IPS DF 4.7 (cell line): Measurements from ENCODE around the gene HINT3.
"Not testable (repeated sequence)": the region's sequence is repeated elsewhere in the genome, so short reads cannot be mapped to it uniquely, and the experiment has no call there.

Experiments
- DNase-seq: peaks from one replicate; pipeline ENCODE4 v3.0.0-alpha.2; 2013; ENCODE audit warnings: low spot score; ENCODE audit errors: extremely low read depth

The HINT3 gene

DNA sequence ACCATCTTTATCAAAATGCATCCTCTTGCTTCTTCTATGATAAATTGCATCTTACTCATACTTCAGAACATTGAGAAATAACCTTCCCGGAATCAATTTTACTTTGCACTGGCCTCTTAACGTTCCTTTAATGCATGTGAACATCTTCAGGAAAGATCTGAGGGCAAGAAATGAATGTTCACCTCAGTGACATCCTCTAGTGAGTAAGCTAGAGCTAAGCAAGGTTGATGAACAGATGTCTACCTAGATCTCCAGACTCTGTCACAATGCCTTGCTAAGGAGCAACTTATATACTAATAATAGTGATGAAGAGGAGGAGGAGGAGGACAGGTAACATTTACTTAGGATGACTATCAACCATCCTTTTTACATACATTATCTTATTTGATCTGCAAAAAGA is 16.8 kb upstream of the HINT3 start:
- DNase-seq, result no peak

DNA sequence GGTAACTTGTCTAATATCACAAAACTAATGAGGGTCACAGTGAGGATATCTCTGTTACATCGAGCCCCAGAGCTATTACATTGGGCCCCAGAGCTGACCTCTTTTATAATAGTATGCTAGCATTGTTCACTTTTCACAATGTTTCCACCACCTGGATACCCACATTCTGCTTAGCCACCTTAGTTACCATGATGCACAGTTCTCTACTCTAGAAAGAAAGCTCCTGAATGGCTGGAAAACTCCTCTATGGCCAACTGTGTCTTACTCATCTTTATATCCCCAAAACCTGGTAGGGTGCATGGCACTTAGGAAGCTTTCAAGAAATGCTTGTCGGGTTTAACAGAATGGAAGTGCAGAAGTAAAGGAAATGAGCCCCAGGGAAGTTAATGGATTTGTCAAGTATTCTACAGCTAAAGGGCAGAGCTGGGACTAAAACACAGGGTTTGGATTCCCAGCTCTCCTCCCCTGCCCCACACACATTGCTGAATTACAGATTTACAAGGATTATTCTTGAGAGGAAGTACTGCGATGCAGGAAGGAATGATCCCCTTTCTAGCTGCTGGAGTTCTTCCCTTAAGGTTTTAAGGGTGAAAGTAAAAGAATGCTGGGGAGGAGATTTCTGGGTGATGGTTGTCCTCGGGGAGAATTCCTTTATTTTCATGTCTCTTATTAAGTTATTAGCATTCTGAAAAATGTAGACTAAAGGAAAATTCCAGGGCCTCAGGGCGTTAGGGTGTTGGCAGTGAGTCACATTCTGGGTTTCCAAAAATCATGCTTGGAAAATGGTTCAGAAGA is 16.1 kb upstream of the HINT3 start:
- DNase-seq, result no peak

DNA sequence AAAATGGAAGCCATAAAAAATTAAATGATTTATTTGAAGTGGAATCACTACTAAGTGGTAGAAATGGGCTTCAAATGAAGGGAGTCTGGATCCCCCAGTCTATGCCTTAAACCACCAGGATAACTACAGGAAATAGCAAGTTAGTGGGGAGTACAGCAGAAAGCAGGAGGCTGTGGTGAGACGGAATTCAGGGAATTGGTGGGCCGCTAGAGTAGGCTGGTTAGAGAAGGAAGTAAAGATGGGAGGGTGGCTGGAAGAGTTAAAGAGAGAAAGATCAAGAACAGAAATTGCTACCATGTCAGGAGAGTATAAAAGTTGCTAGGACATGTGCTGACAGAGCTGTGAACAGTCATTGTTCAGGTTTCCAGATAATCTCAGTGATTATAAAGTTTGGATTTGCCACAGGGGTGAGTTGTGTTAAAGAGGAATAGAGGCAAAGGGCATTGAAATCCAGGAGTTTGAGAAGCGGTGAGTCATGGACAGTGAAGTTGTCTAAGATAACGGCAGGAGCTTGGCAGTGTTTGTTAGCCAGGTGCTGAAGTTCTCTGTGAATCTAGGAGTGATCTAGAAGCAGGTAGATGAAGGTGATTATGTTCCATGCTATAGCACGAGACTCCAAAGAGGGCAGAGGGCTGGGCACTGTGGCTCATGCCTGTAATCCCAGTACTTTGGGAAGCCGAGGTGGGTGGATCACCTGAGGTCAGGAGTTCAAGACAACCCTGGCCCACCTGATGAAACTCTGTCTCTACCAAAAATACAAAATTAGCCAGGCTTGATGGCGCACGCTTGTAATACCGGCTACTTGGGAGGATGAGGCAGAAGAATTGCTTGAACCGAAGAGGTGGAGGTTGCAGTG is 13.7 kb upstream of the HINT3 start:
- no peak for DNase-seq

DNA sequence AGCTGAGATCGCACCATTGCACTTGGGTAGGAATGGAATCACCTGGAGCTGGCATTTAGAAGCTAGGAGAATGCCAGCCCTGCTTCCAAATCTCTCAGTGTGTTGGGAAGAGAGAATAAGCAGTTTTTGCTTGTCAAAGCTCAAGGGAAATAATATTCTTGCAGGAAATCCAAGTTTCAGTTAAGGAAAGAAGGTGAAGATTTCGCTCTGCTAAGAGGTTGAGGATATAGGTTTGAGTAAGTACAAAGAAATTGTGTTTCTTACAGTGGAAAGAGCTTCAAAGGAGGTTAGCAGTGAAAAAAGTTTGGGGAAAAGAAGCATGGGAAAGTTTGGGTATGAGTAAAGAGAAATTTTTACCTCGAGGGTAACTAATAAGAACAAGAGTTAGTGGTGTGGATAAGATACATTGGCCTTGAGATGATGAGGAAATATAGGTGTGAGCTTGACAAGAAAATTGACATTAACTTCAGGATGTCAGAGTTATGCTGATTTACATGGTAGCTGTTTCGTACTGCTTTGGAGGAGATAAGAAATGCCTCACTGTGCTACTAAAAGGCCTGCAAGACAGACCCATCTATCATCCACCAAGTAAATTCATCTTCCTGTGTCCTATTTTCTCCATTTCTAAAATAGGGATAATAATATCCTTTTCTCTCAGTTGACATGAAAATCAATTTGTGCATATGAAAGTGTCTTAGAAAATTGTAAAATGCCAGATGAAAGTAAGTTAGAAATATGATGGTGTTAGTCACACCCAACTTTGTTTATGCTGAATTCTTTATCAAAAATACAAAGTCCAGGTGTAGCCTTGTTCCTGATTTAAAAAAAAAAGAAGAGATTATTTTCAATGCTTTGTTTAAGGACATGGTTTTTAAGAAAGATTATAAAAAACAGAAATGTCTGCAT is 12.8 kb upstream of the HINT3 start:
- DNase-seq, result no peak

DNA sequence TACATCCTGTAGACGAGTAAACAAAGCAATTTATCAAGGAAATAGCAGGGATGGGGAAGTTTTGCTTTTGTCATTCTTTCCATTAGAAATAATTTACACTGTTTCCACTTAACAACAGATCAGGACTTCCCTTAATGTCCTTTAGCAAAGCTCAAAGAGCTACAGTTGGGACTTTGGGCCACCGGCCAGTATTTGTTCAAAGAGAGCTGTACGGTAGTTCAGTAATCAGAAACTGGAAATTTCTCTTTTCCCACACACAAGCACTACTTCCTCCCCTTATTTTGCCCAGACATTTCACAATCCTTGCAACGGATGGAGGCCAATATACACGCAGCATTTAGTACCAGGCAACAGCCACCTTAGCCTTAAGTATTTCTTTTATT is 12.1 kb upstream of the HINT3 start:
- no peak for DNase-seq

DNA sequence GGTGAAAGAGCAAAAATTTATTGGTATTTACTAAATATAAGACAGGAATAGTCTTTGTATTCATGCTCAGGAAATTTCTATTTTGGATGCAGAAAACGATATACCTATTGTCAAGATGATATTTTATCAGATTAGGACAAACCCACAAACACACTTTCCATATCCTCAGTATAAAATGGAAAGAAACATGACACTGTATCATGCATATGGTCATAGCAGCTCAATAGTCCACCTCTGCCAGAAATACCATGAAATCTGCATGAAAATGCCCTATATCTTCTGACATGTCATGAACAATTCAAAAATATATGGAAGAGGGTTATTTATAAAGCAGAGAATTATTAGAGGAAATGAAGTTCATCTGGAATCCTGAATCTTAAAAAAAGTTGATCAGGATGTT is 11.7 kb upstream of the HINT3 start:
- no peak for DNase-seq

DNA sequence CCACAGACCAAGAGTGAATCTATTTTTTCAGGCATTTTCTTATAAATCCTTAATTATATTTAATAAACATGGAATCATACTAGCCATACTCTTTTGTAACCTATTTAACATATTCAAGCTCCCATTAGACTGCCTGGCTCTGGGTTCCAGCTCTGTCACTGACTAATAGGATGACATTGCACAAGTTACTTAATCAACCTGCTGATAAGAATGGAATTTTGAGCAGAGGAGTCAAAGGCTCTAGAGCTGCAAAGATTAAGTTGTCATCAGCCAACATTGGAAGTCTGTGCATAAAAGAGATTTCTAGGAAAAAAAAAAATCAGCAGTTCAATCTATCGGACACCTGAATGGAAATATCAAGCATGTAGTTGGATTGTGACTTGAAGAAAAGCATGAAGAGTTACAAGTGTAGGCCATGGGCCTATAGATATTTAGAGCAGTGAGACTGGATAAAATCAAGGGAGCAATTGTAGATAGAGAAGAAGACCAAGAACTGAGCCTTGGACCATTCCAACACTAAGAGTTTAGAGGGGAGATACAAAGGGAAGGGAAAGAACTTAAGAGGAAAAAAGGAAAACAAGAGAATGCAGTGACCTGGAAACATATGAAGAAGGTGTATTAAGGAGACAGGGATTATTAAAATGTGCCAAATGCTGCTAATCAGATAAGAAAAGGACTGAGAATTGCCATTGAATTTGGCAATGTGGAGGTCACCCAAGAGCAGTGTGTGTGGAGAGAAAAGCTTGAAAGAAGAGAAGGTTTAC is 11.0 kb upstream of the HINT3 start:
- DNase-seq, result no peak

DNA sequence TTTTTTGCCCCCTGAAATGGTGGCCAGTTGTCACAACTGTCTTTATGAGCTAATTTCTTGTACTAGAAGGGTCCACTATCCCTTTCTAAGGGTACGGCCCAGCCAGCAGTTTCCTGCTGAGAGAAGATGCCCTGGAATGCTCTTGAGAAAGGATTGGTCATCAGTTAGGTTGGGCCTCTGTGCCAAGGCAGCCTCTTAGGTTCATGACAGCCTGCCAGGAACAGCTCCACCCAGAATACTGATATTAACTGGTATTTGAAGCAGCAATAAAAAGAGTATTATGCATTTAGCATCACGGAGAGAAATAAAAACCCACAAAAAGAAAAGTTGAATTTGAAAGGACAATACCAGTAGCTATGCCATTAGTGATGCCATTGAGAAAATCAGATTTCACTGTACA is 9.0 kb upstream of the HINT3 start:
- no peak for DNase-seq

DNA sequence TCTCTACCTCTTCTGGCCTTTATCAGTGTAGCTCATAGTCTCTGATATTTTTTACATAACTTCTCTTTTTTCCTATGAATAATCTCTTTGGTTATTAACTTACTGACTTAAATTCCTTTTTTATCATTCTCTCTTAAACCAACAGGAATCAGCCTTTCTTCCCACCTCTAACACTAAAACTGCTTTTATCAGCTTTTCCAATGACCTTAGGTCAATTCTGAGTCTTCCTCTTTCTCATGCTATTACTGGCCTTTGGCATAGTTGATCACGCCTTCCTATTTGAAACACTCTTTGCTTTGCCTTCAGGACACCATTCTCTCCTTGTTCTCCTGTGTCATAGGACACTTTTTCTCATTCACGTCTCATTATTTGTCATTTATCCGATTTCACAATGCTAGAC is 8.1 kb upstream of the HINT3 start:
- no peak for DNase-seq

DNA sequence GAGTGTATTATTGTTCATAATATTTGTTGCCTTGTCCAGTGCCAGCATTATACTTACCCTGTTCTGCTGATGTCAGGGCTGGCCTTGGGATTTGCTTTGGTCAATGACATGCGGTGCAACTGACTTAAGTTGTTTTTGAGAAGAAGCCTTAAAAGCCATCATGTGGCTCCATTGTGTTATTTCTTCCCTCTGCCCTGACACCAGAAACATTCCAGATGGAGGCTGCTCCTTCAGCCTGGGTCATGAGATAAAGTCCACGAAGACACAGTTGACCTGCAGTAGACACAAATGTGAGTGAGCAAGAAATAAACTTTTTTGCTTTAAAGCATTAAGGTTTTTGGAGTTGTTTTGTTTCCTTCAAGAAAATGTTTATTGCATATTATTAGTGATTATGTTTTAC is 7.5 kb upstream of the HINT3 start:
- DNase-seq, result no peak

DNA sequence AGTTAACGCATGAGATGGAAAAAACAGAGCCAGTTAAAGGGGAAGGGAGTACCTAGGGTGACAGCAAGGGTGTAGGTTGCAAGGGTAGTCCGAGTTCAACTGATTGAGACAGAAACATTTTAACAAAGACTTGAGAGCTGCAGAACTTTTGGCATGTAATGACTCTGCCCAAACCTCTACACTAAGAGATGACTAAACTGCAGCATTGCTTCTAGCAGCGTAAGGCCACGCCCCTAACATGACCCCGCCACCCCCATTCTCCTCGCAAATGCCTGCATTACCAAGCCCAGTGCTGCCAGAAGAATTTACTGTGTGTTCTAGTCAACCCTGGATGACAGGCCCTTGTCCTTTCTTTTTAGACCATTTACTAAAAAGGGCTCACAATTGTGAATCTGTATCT is 6.3 kb upstream of the HINT3 start:
- no peak for DNase-seq

DNA sequence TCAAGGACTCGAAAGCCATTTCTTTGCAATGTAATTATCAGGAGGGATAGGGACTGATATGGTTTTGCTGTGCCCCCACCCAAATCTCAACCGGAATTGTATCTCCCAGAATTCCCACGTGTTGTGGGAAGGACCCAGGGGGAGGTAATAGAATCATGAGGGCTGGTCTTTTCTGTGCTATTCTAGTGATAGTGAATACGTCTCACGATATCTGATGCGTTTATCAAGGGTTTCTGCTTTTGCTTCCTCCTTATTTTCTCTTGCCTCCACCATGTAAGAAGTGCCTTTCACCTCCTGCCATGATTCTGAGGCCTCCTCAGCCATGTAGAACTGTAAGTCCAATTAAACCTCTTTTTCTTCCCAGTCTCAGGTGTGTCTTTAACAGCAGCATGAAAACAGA is 5.9 kb upstream of the HINT3 start:
- not testable (repeated sequence) for DNase-seq

DNA sequence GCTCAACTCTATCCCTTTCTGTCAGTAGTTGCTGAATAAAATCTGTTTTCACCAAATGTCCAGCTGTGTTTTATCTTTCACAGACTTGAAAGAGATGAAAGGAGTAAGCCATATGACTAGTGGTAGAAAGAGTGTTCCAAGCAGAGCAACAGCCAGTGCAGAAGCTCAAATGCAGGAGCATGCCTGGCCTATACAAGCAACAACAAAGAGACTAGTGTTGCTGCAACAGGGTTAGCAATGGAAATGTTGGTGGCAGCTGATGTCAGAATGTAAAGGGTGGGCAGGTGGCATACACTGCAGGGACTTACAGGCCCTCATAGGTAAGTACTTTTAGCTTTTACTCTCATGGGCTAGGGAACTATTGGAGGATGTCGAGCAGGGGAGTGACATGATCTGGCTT is 5.2 kb upstream of the HINT3 start:
- DNase-seq, result no peak

DNA sequence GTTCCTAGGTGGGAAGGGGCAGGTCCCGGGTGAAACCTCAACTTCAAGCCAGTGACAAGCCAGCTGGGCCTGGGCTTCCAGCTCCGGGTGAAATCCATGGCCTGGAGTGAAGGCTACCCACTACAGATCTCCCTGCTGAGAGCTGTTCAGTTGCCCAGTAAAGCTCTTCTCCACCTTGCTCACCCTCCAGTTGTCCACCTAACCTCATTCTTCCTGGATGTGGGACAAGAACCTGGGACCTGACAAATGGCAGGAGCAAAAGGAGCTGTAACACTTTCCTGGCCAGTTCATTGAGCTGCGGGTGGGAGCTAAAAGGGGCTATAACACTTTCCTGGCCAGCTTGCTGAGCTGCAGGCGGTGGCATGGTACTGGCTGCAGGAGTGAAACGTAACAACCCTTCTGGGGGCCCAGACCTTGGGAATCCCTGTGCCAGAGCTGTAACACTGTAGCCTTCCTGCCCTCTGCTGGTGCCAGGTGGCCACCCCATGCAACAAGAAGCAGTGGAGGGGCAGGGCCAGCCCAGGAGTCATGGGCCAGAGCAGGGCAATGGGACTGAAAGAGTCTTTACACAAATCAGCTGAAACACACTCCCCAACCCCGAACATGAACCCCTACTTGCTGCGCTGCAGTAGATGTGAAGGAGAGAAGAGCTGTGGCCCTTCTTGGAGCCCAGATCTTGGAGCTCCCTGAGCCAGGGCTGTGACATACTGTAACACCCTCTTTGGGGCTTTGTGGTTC is 3.6 kb upstream of the HINT3 start:
- no peak for DNase-seq

DNA sequence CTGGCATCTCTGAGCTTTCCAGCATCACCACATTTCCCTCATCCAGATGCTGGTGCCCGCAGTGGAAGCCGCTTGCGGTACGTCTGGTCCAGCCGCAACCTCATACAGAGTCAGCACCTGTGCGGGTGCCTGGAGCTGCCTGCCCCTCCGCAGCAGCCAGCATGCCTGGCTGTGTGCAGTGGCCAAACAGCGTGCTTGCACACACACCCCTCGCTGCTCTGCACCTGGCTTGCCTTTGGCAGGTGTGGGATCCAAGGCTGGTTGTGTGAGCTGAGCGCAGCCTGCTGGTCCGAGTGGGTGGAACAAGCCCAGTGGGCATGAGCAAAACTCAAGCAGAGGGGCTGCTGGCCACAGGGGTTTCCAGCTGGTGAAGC is 3.1 kb upstream of the HINT3 start:
- DNase-seq, result no peak

DNA sequence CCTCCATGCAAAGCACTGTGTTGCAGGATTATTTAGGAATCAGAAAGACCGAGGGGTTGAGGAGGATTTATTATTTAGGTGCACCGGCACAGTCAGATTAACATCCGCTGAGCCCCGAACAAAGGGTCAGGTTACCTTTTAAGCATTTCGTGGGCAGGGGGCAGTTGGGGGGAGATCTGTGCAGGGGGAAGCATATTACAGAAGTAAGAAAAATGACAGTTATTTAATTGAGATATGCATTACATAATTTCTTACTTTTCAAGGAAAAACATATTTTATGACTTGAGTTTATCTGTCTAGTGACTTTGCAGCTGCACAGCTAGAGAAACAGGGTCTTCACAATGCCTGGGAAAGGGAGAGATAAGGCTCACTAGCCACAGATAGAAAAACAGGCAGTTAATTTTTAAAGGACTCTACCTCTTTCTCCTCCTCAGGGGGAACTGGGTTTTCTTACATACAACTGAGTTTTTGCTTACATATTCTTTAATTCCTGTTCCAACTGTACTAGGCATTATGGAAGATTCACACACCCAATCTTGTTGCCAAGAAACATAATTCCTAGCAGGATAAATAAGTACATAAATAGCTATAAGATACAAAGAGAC is 1.7 kb upstream of the HINT3 start:
- DNase-seq, result no peak

DNA sequence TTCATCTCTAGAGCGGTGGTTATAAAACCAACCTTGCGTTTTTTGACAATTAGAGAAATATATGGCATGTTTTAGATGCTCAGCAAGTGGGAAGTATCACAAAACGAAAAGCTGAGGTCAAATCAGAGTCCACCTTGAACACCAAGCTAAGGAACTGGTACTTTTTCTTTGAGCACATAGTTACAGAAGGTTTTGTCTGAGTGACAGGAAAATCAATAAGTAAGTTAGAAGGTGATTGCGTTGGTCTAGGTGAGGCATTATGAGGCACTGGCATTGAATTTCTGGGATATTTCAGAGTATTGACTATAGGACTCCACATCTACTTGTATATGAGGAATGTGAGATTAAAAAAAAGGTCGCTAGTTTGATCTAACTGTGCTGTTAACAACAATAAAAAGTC is 597 bp upstream of the HINT3 start:
- no peak for DNase-seq

DNA sequence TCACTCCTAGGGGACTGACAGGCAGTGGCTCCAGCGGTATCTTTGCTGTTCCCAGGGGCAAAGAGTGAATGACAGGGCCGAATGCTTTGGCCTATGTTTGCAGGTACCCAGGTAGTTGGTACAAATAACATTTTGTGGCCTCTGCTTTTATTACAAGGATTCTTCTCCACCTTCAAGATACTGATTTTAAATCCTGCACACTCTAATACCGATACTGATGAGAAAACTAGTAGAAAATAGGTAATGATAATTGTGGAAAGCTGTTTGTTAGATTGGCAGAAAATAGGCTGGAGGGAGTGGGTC is 772 bp downstream of the HINT3 start:
- no peak for DNase-seq

DNA sequence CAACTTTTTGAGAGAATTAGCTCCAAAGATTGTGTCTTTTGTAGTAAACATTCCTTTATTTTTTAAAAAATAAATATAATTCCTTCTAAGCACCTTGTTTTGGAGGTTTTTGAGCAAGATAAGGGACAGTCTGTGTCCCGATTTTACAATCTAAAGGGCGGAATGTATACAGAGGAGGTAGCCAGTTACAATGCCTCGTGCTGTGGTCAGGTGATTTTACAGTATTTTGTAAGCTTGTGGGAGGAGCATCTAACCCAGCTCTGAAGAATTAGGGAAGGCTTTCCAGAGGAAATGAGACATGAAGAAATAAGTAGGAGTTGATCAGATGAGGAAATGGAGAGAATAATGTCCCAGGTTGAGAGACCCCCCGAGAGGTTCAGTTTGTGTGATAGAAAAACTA is 1.3 kb downstream of the HINT3 start:
- no peak for DNase-seq

DNA sequence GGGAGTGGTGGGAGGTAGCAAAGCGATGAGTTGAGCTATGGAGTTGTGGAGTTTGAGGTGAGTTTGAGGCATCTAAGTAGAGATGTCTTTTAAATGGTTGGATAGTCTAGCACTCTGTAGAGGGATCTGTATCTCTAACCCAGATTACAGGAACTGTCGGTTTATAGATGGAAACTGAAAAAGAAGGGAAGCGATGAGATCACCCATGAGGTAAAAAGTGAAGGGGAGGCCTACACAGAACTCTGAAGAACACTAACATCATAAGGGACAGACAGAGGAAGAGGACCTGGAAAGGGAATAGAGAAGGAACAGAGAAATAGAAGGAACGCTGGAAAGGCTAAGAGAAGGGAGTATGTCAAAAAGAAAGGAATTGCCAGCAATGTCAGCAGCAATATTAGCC is 2.5 kb downstream of the HINT3 start:
- no peak for DNase-seq
